Right renal pelvis (tissue), 4 donors: ENCODE measurements around the gene ACIN1. TPM values are rescaled to one million over a fixed set of nuclear protein-coding genes. Genes with fewer than 3 reads are reported as not detected.
"Not testable (repeated sequence)": the region's sequence is repeated elsewhere in the genome, so short reads cannot be mapped to it uniquely, and the experiment has no call there.

ENCODE experiments used
- DNase-seq, 4 donors: peaks; one replicate each; pipeline ENCODE4 v3.0.0-alpha.2; 2013; ENCODE audit warnings: low read depth in 4 of 4, low spot score in 3 of 4, missing footprints in 1 of 4
- polyA plus RNA-seq, 4 donors: library from polyadenylated mRNA; unstranded; fragments of 120-200 nt; gene quantifications; one replicate each; pipeline ENCODE4 v1.2.1, GENCODE V29; 2013; ENCODE audit not compliant: insufficient read length in 4 of 4

The ACIN1 gene
- polyA plus RNA-seq, 4 donors, result 218 to 267 (median 225) TPM

DNA sequence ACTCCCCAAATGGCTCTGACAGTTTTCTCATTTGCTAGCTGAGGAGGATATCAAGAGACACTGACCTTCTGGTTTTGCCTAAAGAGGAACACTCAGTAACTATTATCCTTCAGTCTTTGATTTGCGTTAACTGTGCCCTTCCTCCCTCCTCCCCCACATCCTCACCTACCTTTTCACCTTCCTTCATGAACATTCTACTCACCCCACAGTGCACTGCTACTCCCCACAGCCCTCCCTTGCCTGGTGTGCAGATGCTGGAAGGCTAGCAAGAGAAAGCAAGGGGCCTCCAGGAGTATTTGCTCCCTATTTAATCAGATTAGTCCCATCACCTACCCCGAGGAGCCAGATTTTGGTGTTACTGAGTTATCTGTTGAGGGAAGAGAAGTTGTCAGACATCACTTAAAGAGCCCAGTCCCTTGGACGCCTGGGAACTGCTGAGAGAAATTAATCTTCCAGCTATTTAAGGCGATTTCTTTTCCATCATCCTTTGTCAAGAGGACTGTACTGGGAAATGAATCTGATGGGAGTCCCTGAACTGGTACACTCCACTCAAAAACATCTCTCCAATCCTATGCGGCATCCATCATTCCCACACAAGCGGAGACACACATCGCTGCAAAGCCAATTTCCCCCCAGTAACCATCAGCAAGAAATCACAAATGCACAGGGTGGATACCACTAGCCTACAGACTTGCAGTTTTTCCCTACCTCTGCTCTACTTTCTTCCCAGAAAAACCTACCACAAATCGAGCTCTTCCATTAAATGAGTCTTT lies 71.7 kb downstream of the ACIN1 start:
- no peak for DNase-seq

DNA sequence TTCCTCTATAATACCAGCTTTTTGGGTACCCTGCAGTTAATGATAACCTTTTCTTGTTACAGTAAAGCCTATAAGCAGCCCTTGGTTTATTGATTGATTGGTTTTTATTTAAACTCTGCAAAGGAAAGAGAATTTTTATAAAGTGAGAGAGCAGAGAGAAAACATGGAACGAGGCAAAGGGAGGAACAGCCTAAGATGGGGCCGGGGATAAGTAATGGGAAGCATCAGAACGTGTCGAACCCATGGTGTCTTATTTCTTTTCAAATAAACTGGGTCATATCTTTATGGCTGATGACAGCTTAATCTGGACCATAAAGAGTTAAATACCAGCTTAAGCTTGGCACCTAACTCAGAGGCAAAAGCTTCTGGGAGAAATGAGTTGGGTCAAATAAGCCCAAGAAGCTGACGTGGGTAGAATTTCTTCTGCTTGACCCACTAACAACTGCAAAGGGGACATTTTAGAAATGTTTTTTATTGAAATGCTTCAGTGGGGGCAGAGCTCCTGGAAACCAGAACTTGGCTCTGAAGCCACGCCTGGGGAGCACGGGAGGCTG lies 73.0 kb downstream of the ACIN1 start:
- no peak for DNase-seq

DNA sequence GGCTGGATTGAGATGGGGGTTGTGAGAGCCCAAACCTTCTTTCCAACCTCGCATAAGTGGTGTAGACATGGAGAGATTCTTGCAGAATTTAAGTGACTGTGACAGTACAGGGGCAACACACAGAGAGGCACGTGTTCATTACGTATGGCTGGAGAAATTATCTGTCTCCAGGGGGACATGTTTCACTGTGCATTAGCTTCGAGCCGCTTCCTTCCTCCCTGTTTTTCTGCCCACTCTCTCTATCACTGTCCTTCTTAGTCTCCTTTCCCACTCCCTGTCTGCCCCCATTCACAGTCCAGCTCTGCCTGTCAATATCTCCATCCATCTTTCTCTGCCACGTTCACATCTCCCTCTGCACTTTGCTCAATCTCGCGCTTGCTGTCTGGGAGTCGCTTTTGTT lies 73.5 kb downstream of the ACIN1 start:
- DNase-seq, result no peak

DNA sequence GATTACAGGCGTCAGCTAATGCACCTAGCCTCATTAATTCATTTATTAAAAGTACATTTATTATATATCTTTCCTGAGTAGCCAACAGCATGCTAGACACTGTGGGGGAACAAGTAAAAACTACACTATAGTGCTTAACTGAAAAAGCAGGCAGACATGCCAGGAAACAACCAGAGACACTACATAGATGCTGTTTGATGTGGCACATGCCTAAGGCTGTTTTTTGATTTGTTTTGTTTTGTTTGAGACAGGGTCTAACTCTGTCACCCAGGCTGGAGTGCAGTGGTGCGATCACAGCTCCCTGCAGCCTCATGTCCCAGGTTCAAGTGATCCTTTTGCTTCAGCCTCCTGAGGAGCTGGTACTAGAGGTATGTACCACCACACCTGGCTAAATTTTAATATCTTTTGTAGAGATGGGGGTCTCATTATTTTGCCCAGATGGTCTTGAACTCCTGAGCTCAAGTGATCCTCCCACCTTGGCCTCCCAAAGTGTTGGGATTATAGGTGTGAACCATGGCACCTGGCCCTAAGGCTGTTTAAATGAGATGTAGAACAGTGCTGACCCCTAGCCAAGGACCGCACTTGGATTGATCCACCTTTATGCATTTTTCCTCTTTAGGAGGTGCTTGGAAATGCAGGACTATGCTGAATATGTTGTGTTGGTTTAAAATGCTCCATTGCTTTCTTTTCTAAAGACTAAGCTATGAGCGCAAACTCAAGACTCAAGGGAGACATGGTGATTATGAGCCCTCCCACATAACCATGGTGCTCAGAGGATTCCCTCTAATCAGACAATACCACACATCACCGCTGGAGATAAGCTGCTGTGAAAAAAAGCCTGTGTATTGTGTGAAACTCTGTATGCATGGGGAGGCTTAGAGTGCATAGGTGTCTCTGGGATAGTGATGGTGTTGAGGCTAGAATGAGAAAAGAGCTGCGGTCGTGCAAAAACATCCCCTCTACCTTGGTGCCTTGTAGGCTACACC lies 74.5 kb downstream of the ACIN1 start:
- DNase-seq, result no peak

DNA sequence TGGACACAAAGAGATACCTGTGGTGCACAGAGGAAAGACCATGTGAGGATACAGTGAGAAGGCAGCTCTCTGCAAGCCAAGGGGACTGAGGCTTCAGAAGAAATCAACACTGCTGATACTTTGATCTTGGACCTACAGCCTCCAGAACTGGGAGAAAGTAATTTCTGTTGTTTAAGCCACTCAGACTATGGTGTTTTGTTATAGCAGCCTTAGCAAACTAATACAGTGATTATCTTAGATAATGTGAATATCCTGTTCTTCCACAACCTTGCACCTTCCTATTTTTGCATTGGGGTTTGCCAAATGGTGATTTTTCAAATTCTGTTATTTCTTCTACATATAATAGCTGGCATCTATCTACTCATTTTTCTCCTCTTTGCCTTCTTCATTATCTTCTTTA lies 76.8 kb downstream of the ACIN1 start:
- DNase-seq, result no peak

DNA sequence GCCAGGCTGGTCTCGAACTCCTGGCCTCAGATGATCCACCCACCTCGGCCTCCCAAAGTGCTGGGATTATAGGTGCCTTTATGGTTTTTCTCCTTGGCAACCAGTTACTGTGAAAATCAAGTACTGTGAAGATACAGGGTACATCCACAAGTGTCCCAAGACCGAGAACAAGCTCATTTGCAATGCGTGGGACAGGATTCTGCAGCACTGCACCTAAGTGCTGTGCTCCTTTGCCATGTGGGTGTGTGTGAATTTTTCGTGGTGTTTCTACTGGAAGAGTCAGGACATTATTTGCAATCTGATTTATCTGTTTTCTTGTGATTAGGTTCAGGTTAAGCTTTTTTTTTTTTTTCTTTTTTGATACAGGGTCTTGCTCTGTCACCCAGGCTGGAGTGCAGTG lies 77.8 kb downstream of the ACIN1 start:
- no peak for DNase-seq

DNA sequence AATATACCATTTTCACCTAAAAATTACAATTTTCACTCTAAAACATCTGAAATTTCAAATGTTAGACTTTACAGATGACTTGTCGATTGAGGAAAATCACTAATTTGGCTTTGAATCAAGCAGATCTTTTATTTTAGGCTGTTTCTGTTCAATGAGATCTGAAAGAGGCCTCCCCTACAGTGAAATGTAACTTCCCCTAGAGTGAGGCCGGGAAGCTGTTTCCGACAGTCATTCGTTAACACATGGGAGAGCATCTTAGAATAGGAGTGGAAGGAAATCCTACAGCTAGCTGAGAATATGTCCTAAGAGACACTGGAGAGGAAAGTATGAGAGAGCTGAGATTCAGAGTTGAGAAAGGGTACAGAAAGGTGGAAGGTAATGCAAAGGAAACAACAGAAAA lies 79.3 kb downstream of the ACIN1 start:
- DNase-seq, result no peak

DNA sequence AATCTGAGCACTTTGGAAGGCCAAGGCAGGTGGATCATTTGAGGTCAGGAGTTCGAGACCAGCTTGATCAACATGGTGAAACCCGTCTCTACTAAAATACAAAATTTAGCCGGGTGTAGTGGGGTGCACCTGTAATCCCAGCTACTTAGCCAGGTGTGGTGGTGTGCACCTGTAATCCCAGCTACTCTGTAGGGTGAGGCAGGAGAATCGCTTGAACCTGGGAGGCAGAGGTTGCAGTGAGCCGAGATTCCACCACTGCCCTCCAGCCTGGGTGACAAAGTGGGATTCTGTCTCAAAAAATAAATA lies 81.2 kb downstream of the ACIN1 start:
- not testable (repeated sequence) for DNase-seq

DNA sequence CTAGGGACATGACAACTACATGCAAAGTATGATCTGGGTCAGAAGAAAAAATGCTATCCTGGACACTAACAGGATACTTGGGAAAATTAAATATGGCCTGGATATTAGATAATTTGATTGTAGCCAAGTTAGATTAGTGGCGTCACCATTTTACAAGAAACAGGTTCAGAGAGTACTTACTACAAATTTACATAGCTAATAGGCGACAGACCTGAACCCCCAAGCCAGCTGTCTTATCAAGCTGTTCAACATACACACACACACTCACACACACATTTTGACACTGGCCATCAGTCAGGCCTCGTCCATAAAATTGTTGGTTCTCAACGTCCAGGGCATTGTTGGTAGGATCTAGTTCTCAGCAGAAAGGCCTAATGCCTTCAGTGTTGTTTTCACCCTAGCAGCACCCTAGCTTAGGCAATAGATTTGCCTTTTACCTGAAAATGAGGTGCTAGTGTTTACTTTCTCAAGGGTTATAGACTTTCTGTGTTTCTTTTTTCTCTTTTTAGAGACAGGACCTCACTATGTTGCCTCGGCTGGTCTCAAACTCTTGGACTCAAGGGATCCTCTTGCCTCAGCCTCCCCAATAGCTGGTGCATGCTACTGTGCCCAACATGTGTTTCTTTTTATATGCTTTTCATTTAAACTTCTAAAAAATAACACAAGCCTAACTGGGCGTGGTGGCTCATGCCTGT lies 81.7 kb downstream of the ACIN1 start:
- no peak for DNase-seq

DNA sequence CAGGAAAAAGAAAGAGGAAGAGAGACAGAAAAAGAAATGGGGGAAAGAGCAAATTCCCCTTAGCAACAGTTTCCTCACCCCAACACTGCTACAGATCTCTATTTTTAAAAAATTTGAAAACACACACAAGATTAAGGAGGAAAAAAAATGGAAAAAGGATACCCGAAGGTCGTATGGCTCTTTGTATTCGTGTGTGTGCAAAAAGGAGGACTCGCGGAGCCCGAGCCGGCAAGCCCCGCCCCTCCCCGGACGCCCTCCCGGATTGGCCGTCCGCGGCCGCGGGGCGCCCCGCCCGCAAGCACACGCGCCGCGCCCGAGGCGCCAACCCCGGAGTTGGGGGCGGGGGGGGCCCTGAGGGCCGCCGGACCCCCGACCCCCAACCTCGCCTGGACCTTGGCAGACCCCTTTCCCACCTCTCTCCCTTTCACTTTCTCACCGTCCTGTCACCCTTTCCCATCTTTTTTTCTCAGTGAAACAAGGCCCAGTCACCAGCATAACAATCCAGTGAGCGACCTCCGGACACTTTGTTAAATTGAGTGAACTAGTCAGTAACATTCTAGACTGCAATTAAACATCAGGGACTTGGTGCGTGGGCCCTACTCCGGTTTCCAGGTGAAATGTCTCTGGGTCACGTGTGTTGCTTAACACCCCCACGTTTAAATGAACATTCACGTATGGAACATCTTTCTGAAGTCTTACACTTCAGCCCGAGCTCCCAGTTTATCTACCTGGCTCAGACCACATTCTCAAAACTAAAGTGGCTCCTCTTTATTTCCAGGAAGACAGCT lies 84.8 kb downstream of the ACIN1 start, which contains the start of gene C14orf93:
TSS of gene C14orf93 (minus strand) at position 205 of the 788 bp plus-strand sequence. CDS start 11,120 bp downstream, outside the sequence.
- peak in 2 of 4 donors; percentile 57 to 59 for DNase-seq

DNA sequence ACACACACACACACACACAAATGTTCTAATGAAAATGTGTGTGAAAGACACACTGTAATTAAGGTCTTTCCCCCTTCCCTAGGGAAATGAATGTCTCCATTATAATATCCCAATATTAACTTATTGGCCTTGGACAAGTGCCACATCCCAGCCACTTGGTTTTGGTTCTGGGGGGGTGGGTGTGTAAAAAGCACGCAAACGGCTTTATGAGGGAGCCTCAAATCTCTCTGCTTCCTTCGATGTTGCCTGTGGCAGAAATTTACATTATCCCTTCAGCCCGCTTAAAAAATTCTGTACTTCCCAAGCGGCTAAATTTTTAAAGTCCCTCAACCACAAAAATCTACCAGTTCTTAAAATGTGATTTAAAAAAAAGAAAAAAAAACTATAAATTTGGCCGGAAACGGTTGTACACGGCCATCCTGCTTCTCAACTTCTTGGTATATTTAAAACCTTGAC lies 85.4 kb downstream of the ACIN1 start:
- DNase-seq, result no peak

DNA sequence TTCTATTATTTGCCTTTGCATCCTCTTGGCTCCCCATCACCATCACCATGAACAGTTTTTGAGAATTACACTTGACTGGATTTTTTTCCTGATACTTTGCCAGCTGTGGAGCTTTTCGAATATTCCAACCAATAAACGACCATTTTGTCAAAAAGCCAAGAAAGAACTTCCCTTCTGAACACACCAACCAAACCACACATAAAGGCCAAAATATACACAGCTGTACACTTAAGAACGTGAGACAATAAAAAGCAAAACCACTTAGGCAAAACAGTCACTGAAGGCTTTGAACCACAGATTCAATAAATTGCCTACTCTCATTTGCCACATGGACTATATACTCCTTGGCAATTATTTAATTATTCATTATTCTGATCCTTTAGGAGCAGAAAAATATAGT lies 86.1 kb downstream of the ACIN1 start:
- DNase-seq, result no peak

Other genes starting within 250 kb of the ACIN1 start
- gene LRP10, start 223.4 kb downstream of the ACIN1 start, polyA plus RNA-seq, result 100 to 1,000 TPM in 1 of 4 donors, 10 to 100 TPM in 3; 83.8 to 104 (median 90.0) TPM
- 1 to 10 TPM; 1.1 to 1.7 (median 1.3) TPM for gene REM2, start 211.9 kb downstream of the ACIN1 start, polyA plus RNA-seq
- gene RBM23, start 176.0 kb downstream of the ACIN1 start, polyA plus RNA-seq, result 100 to 1,000 TPM; 114 to 126 (median 122) TPM
- 100 to 1,000 TPM; 134 to 151 (median 144) TPM for gene PRMT5, start 165.8 kb downstream of the ACIN1 start, polyA plus RNA-seq
- gene HAUS4, start 138.0 kb downstream of the ACIN1 start, polyA plus RNA-seq, result 10 to 100 TPM; 50.3 to 57.8 (median 52.7) TPM
- gene AJUBA, start 112.6 kb downstream of the ACIN1 start, polyA plus RNA-seq, result 10 to 100 TPM; 72.6 to 92.4 (median 81.5) TPM
- 10 to 100 TPM; 16.9 to 20.4 (median 18.8) TPM for gene C14orf93, start 85.0 kb downstream of the ACIN1 start, polyA plus RNA-seq
- gene PSMB5, start 60.2 kb downstream of the ACIN1 start, polyA plus RNA-seq, result 100 to 1,000 TPM; 188 to 243 (median 217) TPM
- under 1 TPM in 1 of 4 donors, not detected in 3; 0.09 TPM for gene PSMB11, start 52.9 kb downstream of the ACIN1 start, polyA plus RNA-seq
- 10 to 100 TPM; 20.4 to 24.9 (median 21.1) TPM for gene CDH24, start 37.6 kb downstream of the ACIN1 start, polyA plus RNA-seq
- 10 to 100 TPM; 79.9 to 87.9 (median 84.4) TPM for gene C14orf119, start 369 bp upstream of the ACIN1 start, polyA plus RNA-seq
- gene CIROP, start 9.9 kb upstream of the ACIN1 start, polyA plus RNA-seq, result under 1 TPM in 1 of 4 donors, not detected in 3; 0.04 TPM
- under 1 TPM in 3 of 4 donors, not detected in 1; 0.13 to 0.32 (median 0.18) TPM for gene CEBPE, start 24.1 kb upstream of the ACIN1 start, polyA plus RNA-seq
- 100 to 1,000 TPM in 1 of 4 donors, 10 to 100 TPM in 3; 88.7 to 100 (median 95.3) TPM for gene SLC7A8, start 88.5 kb upstream of the ACIN1 start, polyA plus RNA-seq
- gene RNF212B, start 142.8 kb upstream of the ACIN1 start, polyA plus RNA-seq, result 1 to 10 TPM; 1.1 to 1.8 (median 1.5) TPM
- 10 to 100 TPM; 27.5 to 30.6 (median 28.2) TPM for gene HOMEZ, start 191.0 kb upstream of the ACIN1 start, polyA plus RNA-seq
- gene PPP1R3E, start 207.7 kb upstream of the ACIN1 start, polyA plus RNA-seq, result 10 to 100 TPM; 22.5 to 31.7 (median 25.0) TPM
- 10 to 100 TPM; 40.1 to 43.1 (median 40.9) TPM for gene BCL2L2, start 211.7 kb upstream of the ACIN1 start, polyA plus RNA-seq
- 100 to 1,000 TPM; 243 to 268 (median 257) TPM for gene PABPN1, start 226.3 kb upstream of the ACIN1 start, polyA plus RNA-seq